ENCODE measurements around the gene KRT36.

GRCh38 chr17:41446806-41447205 is 42.9 kb downstream of the KRT36 start:
- no peak for TF ChIP-seq SP1 (IDR thresholded peaks at IDR 0.05)
- TF ChIP-seq FOXM1 (IDR thresholded peaks at IDR 0.05; ENCODE audit: borderline replicate concordance), result no peak
- TF ChIP-seq FOXK2 (IDR thresholded peaks at IDR 0.05), result no peak
- TF ChIP-seq NFRKB (IDR thresholded peaks at IDR 0.05), result no peak
- TF ChIP-seq LEF1 (IDR thresholded peaks at IDR 0.05; ENCODE audit: borderline replicate concordance), result no peak
- TF ChIP-seq FOXA1 (IDR thresholded peaks at IDR 0.05), result no peak
- no peak for TF ChIP-seq SUZ12 (IDR thresholded peaks at IDR 0.05)
- no peak for TF ChIP-seq TARDBP (IDR thresholded peaks at IDR 0.05)
- no peak for TF ChIP-seq PKNOX1 (IDR thresholded peaks at IDR 0.05)
- no peak for TF ChIP-seq ARNT (IDR thresholded peaks at IDR 0.05)
